ENCODE measurements around the gene ZNRF1. TPM values are rescaled to one million over a fixed set of nuclear protein-coding genes. Genes with fewer than 3 reads are reported as not detected.

Gene ZNRF1
- total and polyA plus RNA-seq, 10 of the 15 experiments (the other 5 are each of a cell fraction or from before 2014, with no cell fraction given), result 5.8 to 25.9 (median 14.3) TPM

DNA sequence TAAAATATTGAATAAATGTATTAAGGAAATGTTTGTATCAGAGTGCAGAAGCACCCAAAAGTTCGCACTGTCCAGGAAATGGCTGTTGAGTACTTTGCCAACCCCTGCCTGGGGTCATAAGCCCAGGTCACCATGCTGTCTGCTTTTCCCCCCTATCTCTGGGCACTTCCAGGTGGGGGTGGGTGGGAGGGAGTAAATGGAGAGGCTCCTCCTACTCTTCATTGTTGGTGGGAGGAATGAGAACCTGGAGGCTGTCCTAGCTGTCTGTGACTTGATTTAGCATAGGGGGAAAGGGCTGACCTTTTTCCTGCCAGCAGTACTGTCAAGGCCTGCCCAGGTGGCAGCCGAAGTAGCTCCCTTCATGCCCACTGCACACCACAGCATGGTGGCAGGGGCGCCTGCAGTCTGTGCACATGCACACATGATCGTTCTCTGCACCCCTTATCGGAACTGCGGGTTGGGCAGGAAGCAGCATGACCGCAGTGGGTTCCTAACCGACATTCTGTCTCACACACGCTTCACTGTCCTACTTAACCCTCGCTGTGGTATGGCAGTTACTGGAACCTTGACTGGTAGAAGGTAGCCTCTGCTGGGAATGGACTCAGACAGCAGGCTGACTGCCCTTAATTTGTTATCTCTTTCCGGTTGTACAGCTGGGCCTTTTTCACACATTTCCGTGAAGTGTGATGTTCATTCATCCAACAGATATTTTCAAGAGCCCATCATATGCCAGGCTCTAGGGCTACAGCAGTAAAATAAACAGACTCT, 76.3 kb downstream of the ZNRF1 start (continued):
- TF ChIP-seq MEF2B (IDR thresholded peaks at IDR 0.05; ENCODE audit: partially characterized antibody, poor library complexity, severe bottlenecking) (peak; percentile 40), ZSCAN29 (IDR thresholded peaks at IDR 0.05) (no peak), SMARCA5 (IDR thresholded peaks at IDR 0.05) (peak; percentile 49; the same call in 1 of the 2 replicates), NR2F1 (conservative IDR thresholded peaks at IDR 0.05) (peak; percentile 62; the same call in 1 of the 2 replicates), KDM1A (IDR thresholded peaks at IDR 0.05; ENCODE audit: borderline replicate concordance) (no peak), CBX5 (IDR thresholded peaks at IDR 0.05; ENCODE audit: low read depth) (0 out of 2 replicates have a peak, but pooled peaks have one; percentile 51), JUNB (IDR thresholded peaks at IDR 0.05) (no peak), PBX3 (IDR thresholded peaks at IDR 0.05; ENCODE audit: insufficient replicate concordance, low read depth, low read length) (no peak), CUX1 (IDR thresholded peaks at IDR 0.05; ENCODE audit: insufficient replicate concordance, low read depth, low read length) (no peak), CTCF (IDR thresholded peaks at IDR 0.05 in 2 of 3, conservative IDR thresholded peaks at IDR 0.05 in 1 of 3; ENCODE audit: control insufficient read depth in 2 of 3, extremely low read depth in 1 of 3, insufficient read depth in 1 of 3, low read depth in 3 of 3, low read length in 3 of 3) (no peak), RAD21 (IDR thresholded peaks at IDR 0.05; ENCODE audit: insufficient read depth, low read depth, low read length) (0 out of 2 replicates have a peak, but pooled peaks have one; percentile 18), HDAC2 (IDR thresholded peaks at IDR 0.05) (no peak), ZNF207 (IDR thresholded peaks at IDR 0.05; ENCODE audit: borderline replicate concordance) (no peak)
- TF ChIP-seq, protein P1, sequence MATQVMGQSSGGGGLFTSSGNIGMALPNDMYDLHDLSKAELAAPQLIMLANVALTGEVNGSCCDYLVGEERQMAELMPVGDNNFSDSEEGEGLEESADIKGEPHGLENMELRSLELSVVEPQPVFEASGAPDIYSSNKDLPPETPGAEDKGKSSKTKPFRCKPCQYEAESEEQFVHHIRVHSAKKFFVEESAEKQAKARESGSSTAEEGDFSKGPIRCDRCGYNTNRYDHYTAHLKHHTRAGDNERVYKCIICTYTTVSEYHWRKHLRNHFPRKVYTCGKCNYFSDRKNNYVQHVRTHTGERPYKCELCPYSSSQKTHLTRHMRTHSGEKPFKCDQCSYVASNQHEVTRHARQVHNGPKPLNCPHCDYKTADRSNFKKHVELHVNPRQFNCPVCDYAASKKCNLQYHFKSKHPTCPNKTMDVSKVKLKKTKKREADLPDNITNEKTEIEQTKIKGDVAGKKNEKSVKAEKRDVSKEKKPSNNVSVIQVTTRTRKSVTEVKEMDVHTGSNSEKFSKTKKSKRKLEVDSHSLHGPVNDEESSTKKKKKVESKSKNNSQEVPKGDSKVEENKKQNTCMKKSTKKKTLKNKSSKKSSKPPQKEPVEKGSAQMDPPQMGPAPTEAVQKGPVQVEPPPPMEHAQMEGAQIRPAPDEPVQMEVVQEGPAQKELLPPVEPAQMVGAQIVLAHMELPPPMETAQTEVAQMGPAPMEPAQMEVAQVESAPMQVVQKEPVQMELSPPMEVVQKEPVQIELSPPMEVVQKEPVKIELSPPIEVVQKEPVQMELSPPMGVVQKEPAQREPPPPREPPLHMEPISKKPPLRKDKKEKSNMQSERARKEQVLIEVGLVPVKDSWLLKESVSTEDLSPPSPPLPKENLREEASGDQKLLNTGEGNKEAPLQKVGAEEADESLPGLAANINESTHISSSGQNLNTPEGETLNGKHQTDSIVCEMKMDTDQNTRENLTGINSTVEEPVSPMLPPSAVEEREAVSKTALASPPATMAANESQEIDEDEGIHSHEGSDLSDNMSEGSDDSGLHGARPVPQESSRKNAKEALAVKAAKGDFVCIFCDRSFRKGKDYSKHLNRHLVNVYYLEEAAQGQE (IDR thresholded peaks at IDR 0.05; ENCODE audit: low read depth, low read length), result no peak
- TF ChIP-seq, protein P2, sequence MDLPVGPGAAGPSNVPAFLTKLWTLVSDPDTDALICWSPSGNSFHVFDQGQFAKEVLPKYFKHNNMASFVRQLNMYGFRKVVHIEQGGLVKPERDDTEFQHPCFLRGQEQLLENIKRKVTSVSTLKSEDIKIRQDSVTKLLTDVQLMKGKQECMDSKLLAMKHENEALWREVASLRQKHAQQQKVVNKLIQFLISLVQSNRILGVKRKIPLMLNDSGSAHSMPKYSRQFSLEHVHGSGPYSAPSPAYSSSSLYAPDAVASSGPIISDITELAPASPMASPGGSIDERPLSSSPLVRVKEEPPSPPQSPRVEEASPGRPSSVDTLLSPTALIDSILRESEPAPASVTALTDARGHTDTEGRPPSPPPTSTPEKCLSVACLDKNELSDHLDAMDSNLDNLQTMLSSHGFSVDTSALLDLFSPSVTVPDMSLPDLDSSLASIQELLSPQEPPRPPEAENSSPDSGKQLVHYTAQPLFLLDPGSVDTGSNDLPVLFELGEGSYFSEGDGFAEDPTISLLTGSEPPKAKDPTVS (IDR thresholded peaks at IDR 0.05; ENCODE audit: low read depth, low read length), result no peak

All from GM12878 (cell line).